H9 (cell line): ENCODE data around the gene TTC31. TPM values are rescaled to one million over a fixed set of nuclear protein-coding genes. Genes with fewer than 3 reads are reported as not detected.

ENCODE experiments used
- DNase-seq: peaks from one replicate; pipeline ENCODE4 v3.0.0-alpha.2; 2017
- H2AFZ ChIP-seq: one replicate; pipeline ENCODE4 v1.6.1; 2013; ENCODE audit warnings: mild to moderate bottlenecking, low read length, control low read depth, moderate library complexity
- H2AK5ac ChIP-seq: 2 replicates; pipeline ENCODE4 v1.6.1; 2013; ENCODE audit warnings: low read length, control low read depth, mixed read lengths; ENCODE audit not compliant: insufficient read length
- H2BK120ac ChIP-seq: one replicate; pipeline ENCODE4 v1.6.1; 2013; ENCODE audit warnings: low read depth, mild to moderate bottlenecking, low read length, control low read depth, inconsistent platforms; ENCODE audit not compliant: poor library complexity, severe bottlenecking
- H2BK12ac ChIP-seq: 2 replicates; pipeline ENCODE4 v1.6.1; 2013; ENCODE audit warnings: low read length, control low read depth, mixed read lengths, low read depth; ENCODE audit not compliant: insufficient read length
- H2BK15ac ChIP-seq: 2 replicates; pipeline ENCODE4 v1.6.1; 2013; ENCODE audit warnings: low read depth, low read length, control low read depth
- H2BK20ac ChIP-seq: one replicate; pipeline ENCODE4 v1.6.1; 2013; ENCODE audit warnings: low read depth, mild to moderate bottlenecking, low read length, control low read depth, inconsistent platforms; ENCODE audit not compliant: poor library complexity, severe bottlenecking
- H2BK5ac ChIP-seq: 2 replicates; pipeline ENCODE4 v1.6.1; 2013; ENCODE audit warnings: low read length, control low read depth, mixed read lengths; ENCODE audit not compliant: insufficient read length
- H3K14ac ChIP-seq: 2 replicates; pipeline ENCODE4 v1.6.1; 2013; ENCODE audit warnings: low read length, control low read depth; ENCODE audit not compliant: insufficient read depth
- H3K18ac ChIP-seq: 2 replicates; pipeline ENCODE4 v1.6.1; 2013; ENCODE audit warnings: low read depth, mild to moderate bottlenecking, mixed read lengths, low read length, control low read depth; ENCODE audit not compliant: insufficient read length
- H3K23ac ChIP-seq: 2 replicates; pipeline ENCODE4 v1.6.1; 2013; ENCODE audit warnings: low read length, control low read depth, mixed read lengths, low read depth; ENCODE audit not compliant: insufficient read length
- H3K23me2 ChIP-seq: 2 replicates; pipeline ENCODE4 v1.6.1; 2013; ENCODE audit warnings: low read depth, mild to moderate bottlenecking, mixed read lengths, low read length, control low read depth; ENCODE audit not compliant: insufficient read length, poor library complexity, severe bottlenecking
- H3K27ac ChIP-seq: 2 replicates; pipeline ENCODE4 v1.5.1; 2013; ENCODE audit warnings: low read length, control low read depth, mixed read lengths, low read depth; ENCODE audit not compliant: insufficient read length
- H3K27me3 ChIP-seq: 2 replicates; pipeline ENCODE4 v1.6.1; 2013; ENCODE audit warnings: low read length, control low read depth, inconsistent platforms; ENCODE audit not compliant: insufficient read depth
- H3K4ac ChIP-seq: 2 replicates; pipeline ENCODE4 v1.6.1; 2013; ENCODE audit warnings: low read depth, mild to moderate bottlenecking, control low read depth, inconsistent platforms, low read length, moderate library complexity
- H3K4me1 ChIP-seq: 2 replicates; pipeline ENCODE4 v1.6.1; 2013; ENCODE audit warnings: low read length, control low read depth, inconsistent platforms; ENCODE audit not compliant: insufficient read depth
- H3K4me2 ChIP-seq: 2 replicates; pipeline ENCODE4 v1.6.1; 2013; ENCODE audit warnings: low read length, control low read depth, mixed read lengths; ENCODE audit not compliant: insufficient read length, insufficient read depth
- H3K56ac ChIP-seq: 2 replicates; pipeline ENCODE4 v1.6.1; 2013; ENCODE audit warnings: low read depth, mild to moderate bottlenecking, mixed read lengths, low read length, control low read depth; ENCODE audit not compliant: insufficient read length
- H3K79me1 ChIP-seq: 2 replicates; pipeline ENCODE4 v1.6.1; 2013; ENCODE audit warnings: low read depth, mild to moderate bottlenecking, moderate library complexity, low read length, control low read depth, inconsistent platforms; ENCODE audit not compliant: insufficient read depth, poor library complexity, severe bottlenecking
- H3K79me2 ChIP-seq: 2 replicates; pipeline ENCODE4 v1.6.1; 2013; ENCODE audit warnings: low read length, control low read depth, inconsistent platforms; ENCODE audit not compliant: insufficient read depth
- H3K9ac ChIP-seq: 2 replicates; pipeline ENCODE4 v1.6.1; 2013; ENCODE audit warnings: low read length, control low read depth, mixed read lengths; ENCODE audit not compliant: insufficient read length; ENCODE audit errors: extremely low read depth
- H3K9me3 ChIP-seq: one replicate; pipeline ENCODE4 v1.6.1; 2013; ENCODE audit warnings: low read depth, low read length, inconsistent platforms; ENCODE audit not compliant: control insufficient read depth
- H3T11ph ChIP-seq: one replicate; pipeline ENCODE4 v1.6.1; 2013; ENCODE audit warnings: mild to moderate bottlenecking, low read length, control low read depth, inconsistent platforms
- H4K20me1 ChIP-seq: one replicate; pipeline ENCODE4 v1.6.1; 2013; ENCODE audit not compliant: control insufficient read depth, insufficient read length, insufficient read depth
- H4K5ac ChIP-seq: 2 replicates; pipeline ENCODE4 v1.6.1; 2013; ENCODE audit warnings: low read depth, mild to moderate bottlenecking, mixed read lengths, low read length, control low read depth; ENCODE audit not compliant: insufficient read length
- H4K8ac ChIP-seq: replicated peaks from 2 replicates; pipeline ENCODE4 v1.6.1; 2013; ENCODE audit warnings: low read length, control low read depth, mixed read lengths, low read depth; ENCODE audit not compliant: insufficient read length
- H4K91ac ChIP-seq: 2 replicates; pipeline ENCODE4 v1.6.1; 2013; ENCODE audit warnings: low read depth, mild to moderate bottlenecking, moderate library complexity, mixed read lengths, low read length, control low read depth; ENCODE audit not compliant: insufficient read length
- H3K27ac Mint-ChIP-seq, 3 experiments: 2 replicates in 2 of 3; 3 replicates in 1 of 3; pipeline ENCODE4 v1.8.0; 2020 to 2021; ENCODE audit warnings: mixed read lengths in 3 of 3, mild to moderate bottlenecking in 1 of 3, moderate library complexity in 1 of 3
- H3K27me3 Mint-ChIP-seq: 2 replicates; pipeline ENCODE4 v1.8.0; 2021; ENCODE audit warnings: low read depth, mild to moderate bottlenecking, moderate library complexity, mixed read lengths
- H3K36me3 Mint-ChIP-seq, 3 experiments: 2 replicates in 2 of 3; 3 replicates in 1 of 3; pipeline ENCODE4 v1.8.0; 2020 to 2021; ENCODE audit warnings: low read depth in 3 of 3, mixed read lengths in 3 of 3; ENCODE audit not compliant: insufficient read depth in 1 of 3
- H3K4me1 Mint-ChIP-seq, 2 experiments: 2 replicates each; pipeline ENCODE4 v1.8.0; 2020; ENCODE audit warnings: mixed read lengths in 2 of 2
- H3K4me3 Mint-ChIP-seq, 2 experiments: 2 replicates in 1 of 2; 3 replicates in 1 of 2; pipeline ENCODE4 v1.8.0; 2020 to 2021; ENCODE audit warnings: mild to moderate bottlenecking in 2 of 2, mixed read lengths in 2 of 2, moderate library complexity in 1 of 2
- H3K9me3 Mint-ChIP-seq, 2 experiments: 2 replicates in 1 of 2; 3 replicates in 1 of 2; pipeline ENCODE4 v1.8.0; 2020; ENCODE audit warnings: mild to moderate bottlenecking in 2 of 2, mixed read lengths in 2 of 2, moderate library complexity in 1 of 2
- CTCF ChIP-seq: fragments of 200-600 bp; sonication (generic); conservative IDR thresholded peaks from 3 replicates; pipeline ENCODE4 v1.8.0; 2021; ENCODE audit warnings: antibody characterized with exemption, mild to moderate bottlenecking
- WGBS: extraction: QIAGEN DNeasy Blood & Tissue Kit; methylation state at CpG from one replicate; pipeline ENCODE4 v1.1.7; 2013; ENCODE audit warnings: missing lambda C conversion rate, low lambda C conversion rate, mixed read lengths; ENCODE audit not compliant: insufficient read length; ENCODE audit errors: extremely low coverage; 5-methylcytosine and 5-hydroxymethylcytosine counted together
- total RNA-seq: library from RNA; stranded (reverse); gene quantifications from 2 replicates; pipeline ENCODE4 v1.2.1, GENCODE V29; 2021

TTC31 gene
- total RNA-seq, 1 experiment from 2014 or later: 33.3 TPM

DNA sequence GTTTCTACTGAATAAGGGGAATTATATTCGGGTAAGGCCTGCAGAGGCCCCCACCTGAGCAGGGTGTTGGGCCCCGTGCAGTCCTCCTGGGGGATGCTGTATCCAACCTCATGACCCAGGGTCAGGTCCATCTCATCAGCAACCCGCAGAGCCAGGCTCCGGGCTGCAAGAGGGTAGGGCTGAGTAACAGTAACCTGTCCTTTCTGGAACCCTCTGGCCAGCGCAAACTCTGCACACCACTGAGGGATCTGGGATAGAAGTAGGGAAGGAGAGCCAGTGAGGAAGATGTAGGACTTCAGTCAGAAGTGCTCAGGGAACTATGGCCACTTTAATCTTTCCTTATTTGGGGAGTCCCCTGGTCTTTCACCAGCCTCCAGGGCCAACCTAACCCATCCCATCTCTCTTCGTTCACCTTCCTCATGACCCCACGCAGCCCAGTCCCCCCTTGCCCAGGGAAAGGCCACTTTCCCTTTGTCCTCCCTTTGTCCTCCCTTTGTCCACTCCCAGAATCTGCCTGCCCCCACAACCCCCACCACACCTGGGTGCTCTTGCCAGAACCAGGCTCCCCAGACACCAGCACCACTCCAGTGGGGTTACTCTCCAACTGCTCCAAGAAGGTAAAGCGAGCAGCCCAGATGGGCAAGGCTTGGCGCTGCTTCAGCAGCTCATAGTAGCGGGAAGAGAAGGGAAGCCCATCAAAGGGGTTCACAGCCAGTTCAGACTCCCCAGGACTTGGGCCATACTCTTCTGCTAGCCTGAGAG is 42.3 kb downstream of the TTC31 start:
- Histone ChIP-seq H2BK5ac (no peak overlapping the region), H4K8ac (no peak overlapping the region), H3K18ac (no peak overlapping the region), H2AK5ac (no peak overlapping the region), H3K14ac (no peak overlapping the region), H3K79me1 (peaks cover 4% of the 10 kb centered on the region), H3K56ac (no peak overlapping the region), H3K4me1 (peaks cover 4% of the 10 kb centered on the region; the same call in 1 of the 2 replicates), H4K5ac (no peak overlapping the region), H3K4me2 (no peak overlapping the region), H3K27me3 (peaks cover 3% of the 10 kb centered on the region; the same call in 1 of the 2 replicates), H3K23me2 (peaks cover 8% of the 10 kb centered on the region), H3K9me3 (no peaks in the 10 kb centered on the region), H3K23ac (no peak overlapping the region), H2AFZ (no peak overlapping the region), H3K79me2 (peaks cover 4% of the 10 kb centered on the region; the same call in 1 of the 2 replicates), H3K27ac (no peak overlapping the region), H2BK12ac (no peak overlapping the region), H2BK120ac (no peak overlapping the region), H3K4ac (no peak overlapping the region), H4K91ac (no peak overlapping the region), H4K20me1 (no peaks in the 10 kb centered on the region), H3T11ph (no peak overlapping the region), H2BK15ac (no peak overlapping the region), H3K9ac (no peak overlapping the region), H2BK20ac (no peak overlapping the region)
- no peak for DNase-seq
- WGBS: no CpG with 5 or more reads among the region's 10 CpGs
- Mint-ChIP-seq H3K36me3 (peaks cover 23 to 32% (median 30%) of the 10 kb centered on the region in 3 experiments), H3K4me3 (no peak overlapping the region), H3K27ac (no peak overlapping the region), H3K9me3 (no peaks in the 10 kb centered on the region; a peak in 1 of 5 replicates), H3K27me3 (peaks cover 34% of the 10 kb centered on the region), H3K4me1 (peaks cover 12 to 14% of the 10 kb centered on the region in 2 experiments)
- TF ChIP-seq CTCF: no peak
